ENCODE measurements around the gene PLBD1.

GRCh38 chr12:14607568-14607967, 39.9 kb upstream of the PLBD1 start:
- TF ChIP-seq, protein P1, sequence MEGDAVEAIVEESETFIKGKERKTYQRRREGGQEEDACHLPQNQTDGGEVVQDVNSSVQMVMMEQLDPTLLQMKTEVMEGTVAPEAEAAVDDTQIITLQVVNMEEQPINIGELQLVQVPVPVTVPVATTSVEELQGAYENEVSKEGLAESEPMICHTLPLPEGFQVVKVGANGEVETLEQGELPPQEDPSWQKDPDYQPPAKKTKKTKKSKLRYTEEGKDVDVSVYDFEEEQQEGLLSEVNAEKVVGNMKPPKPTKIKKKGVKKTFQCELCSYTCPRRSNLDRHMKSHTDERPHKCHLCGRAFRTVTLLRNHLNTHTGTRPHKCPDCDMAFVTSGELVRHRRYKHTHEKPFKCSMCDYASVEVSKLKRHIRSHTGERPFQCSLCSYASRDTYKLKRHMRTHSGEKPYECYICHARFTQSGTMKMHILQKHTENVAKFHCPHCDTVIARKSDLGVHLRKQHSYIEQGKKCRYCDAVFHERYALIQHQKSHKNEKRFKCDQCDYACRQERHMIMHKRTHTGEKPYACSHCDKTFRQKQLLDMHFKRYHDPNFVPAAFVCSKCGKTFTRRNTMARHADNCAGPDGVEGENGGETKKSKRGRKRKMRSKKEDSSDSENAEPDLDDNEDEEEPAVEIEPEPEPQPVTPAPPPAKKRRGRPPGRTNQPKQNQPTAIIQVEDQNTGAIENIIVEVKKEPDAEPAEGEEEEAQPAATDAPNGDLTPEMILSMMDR (IDR thresholded peaks at IDR 0.05): no peak
- TF ChIP-seq POLR2AphosphoS5 (IDR thresholded peaks at IDR 0.05): no peak
- no peak for TF ChIP-seq EP300 (IDR thresholded peaks at IDR 0.05)
- TF ChIP-seq POLR2A (IDR thresholded peaks at IDR 0.05): no peak

Measured in upper lobe of left lung (tissue), 4 donors.